ENCODE measurements around the gene KLHL9. TPM values are rescaled to one million over a fixed set of nuclear protein-coding genes. Genes with fewer than 3 reads are reported as not detected.
A peak's percentile ranks its signal among the peaks of the same experiment; 100 is the strongest.
"Not testable (repeated sequence)": the region's sequence is repeated elsewhere in the genome, so short reads cannot be mapped to it uniquely, and the experiment has no call there.

The KLHL9 gene
- 10 to 100 TPM; 46.3 to 62.3 (median 49.8) TPM for polyA plus RNA-seq (ENCODE audit: insufficient read length in 4 of 4)

GRCh38 chr9:21334701-21335632, at the start of gene KLHL9:
Gene KLHL9, minus strand, starts transcription at chr9:21335404. Its CDS starts 545 bp downstream, at chr9:21334859.
- peak; percentile 84 to 88 (median 86) for DNase-seq (ENCODE audit: low read depth in 4 of 4, low spot score in 3 of 4)

DNA sequence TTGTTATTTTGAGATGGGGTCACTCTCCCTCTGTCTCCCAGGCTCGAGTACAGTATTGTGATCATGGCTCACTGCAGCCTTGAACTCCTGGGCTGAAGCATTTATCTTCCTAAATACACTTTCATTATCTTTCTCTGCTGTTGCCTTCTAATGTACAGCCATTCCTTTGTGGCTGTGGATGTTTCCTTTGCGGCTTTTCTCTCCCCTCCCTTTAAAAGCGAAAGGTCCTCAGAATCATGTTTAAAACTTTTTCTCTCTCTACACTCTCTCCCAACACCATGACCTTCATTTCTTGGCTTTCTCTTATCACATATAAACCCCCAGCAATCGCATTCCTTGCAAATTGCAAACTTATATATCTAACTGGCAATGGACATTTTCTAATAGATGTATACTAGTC, 48.4 kb upstream of the KLHL9 start:
- no peak for DNase-seq (ENCODE audit: low read depth in 4 of 4, low spot score in 3 of 4)

DNA sequence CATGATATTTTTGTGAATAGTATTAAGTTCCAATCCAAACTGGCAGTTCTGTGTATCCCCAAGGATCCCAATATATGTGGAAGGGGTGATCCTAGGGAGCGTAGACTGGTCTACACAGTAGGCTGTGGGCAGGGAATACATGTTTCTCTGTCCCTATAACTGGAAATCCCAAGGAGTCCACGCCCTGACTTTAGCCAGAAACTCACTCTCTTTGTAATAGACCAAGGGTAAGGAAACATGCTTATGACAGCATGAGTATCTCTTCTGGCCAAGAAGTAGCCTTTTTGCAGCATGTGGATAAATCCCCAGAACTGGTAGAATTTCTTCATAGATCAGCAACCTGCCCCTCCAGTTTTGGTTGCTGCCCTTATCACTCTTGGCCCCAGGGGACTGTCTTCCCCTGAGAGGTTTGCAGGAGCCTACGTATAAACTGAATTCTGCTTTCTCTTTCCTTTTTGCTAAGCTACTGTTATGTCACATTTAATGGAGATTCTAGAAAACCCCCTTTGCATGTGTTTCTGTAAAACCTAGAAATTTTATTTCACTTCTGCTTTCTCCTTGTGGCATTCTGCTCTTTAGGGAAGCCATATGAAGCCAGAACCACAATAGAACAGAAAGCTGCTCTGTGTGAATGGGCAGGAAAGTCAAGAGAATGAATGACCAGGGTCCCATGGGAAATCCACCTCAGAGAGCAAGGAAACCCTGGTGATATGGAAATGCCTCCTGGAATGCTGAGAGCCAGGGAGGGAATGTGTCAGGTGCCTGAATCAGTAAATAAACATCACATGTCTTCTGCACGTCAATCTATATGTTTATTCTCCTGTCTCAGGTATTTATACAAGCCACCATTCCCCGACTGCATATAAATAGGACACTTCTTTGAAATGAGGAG, 46.5 kb upstream of the KLHL9 start:
- DNase-seq (ENCODE audit: low read depth in 4 of 4, low spot score in 3 of 4): no peak

DNA sequence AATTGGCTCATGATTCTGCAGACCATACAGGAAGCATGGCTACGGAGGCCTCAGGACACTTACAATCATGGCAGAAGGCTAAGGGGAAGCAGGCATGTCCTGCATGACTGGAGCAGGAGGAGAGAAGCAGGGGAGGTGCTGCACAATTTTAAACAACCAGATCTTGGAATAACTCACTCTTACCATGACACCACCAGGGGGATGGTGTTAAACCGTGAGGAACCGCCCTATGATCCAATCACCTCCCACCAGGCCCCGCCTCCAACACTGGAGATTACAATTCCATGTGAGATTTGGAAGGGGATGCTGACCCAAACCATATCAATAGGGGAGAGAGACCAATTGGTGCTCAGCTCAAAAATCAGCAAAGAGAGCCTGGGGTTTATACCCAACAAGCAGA, 36.3 kb upstream of the KLHL9 start:
- not testable (repeated sequence) for DNase-seq (ENCODE audit: low read depth in 4 of 4, low spot score in 3 of 4)

GRCh38 chr9:21367957-21368356, 32.8 kb upstream of the KLHL9 start, which contains the start of gene IFNA13:
Gene IFNA13, minus strand, starts transcription at chr9:21368057. Its CDS starts 47 bp downstream, at chr9:21368010.
- DNase-seq (ENCODE audit: low read depth in 4 of 4, low spot score in 3 of 4): no peak

DNA sequence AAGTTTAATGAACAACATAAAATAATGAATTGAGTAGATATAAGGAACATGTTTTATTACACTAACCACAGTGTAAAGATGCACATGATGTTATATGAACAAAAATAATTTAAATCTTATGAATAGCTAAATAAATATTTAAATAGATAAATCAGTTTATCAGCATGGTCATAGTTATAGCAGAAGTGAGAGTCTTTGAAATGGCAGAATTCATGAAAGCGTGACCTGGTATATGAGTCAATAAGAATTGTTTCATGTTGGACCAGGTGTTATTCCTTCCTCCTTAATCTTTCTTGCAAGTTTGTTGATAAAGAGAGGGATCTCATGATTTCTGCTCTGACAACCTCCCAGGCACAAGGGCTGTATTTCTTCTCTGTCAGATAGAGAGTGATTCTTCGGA, 32.0 kb upstream of the KLHL9 start:
- not testable (repeated sequence) for DNase-seq (ENCODE audit: low read depth in 4 of 4, low spot score in 3 of 4)

DNA sequence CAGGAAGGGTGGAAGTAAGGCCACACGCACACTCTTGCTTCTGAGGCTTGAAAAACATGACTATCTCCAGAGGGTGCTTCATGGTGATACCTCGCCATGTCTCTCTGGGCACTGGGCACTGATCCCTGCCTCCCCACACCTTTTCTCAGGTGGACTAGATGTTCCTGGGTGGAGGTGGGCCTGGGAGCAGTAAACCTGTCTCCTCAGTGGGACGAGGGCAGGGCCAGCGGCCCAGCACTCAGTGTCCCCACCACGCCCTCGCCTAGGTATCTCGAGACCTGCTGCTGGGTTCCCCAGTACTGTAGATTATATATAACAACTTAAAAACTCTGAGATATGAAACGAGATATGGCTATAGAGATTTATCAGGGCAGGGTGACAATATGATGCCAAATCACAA, 27.1 kb upstream of the KLHL9 start:
- DNase-seq (ENCODE audit: low read depth in 4 of 4, low spot score in 3 of 4): no peak

DNA sequence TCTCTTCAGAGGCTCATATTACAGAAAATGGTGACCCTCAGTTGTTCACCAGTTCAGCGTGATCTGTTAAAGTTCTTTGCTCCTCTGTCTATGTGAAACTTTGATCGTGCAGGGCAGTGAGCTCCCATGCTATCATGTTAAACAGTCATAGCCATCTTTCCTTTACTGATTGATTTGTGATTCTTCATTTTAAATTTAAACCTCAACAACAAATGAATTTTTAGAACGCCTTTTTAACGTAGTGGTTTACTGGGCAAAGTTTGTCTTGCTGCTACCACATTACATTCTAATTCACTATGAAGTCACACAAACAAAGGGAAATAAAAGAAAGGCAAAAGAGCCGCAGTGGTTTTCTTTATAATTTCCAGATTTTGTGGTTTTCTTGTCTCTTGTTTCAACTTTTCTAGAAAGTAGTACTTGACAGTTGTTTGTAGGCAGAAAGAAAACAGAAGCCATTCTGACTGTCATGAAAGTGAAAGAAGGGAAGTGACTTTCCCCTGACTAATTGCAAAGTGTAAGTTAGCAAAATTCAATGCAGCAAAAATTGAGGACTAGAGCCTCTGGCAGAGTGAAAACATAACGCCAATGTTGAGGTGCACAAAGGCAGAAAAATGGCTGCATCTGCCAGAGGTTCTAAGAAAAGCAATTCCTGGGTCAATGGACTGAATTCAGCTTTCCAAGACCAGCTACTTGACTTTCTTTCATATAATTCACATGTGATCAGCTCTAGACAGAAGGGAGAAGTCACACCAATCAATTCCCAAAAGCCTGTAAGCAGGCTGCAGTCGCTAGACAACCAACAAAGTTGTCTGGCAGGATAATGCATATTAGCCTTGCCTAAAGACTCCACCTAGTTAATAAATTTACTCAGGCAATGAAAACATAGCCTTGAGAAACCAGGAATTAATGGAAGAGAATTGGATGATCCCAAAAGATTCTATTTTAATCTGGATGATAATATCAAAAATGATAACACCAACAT, 22.6 kb upstream of the KLHL9 start:
- DNase-seq (ENCODE audit: low read depth in 4 of 4, low spot score in 3 of 4): no peak

- DNase-seq (ENCODE audit: low read depth in 4 of 4, low spot score in 3 of 4): no peak
Measured at GRCh38 chr9:21350787-21351186, 15.6 kb upstream of the KLHL9 start, which contains the start of gene IFNA6. Gene IFNA6, minus strand, starts transcription at chr9:21350887. Its CDS starts 0 bp downstream, at chr9:21350887.

GRCh38 chr9:21348430-21348970, 13.3 kb upstream of the KLHL9 start:
- DNase-seq (ENCODE audit: low read depth in 4 of 4, low spot score in 3 of 4): no peak

DNA sequence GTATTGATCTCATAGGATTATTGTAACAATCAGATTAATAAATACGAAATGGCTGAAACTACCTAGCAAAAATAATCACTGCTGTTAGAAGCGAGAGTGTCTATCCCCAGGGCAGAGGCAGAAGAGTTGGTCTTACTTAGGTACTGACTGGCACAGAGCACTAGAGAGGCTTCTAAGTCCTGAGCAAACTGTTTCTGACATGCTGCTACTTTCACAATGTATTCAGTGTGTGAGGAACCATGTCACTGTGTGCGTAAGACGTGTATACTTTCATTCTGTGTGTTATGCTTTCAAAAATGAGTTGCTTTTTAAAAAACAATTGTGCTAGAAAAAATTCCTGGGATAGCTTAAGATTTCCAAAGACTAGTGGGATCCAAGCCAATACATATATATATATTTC, 5.5 kb upstream of the KLHL9 start:
- DNase-seq (ENCODE audit: low read depth in 4 of 4, low spot score in 3 of 4): no peak

GRCh38 chr9:21336457-21336856, 1.3 kb upstream of the KLHL9 start:
- no peak for DNase-seq (ENCODE audit: low read depth in 4 of 4, low spot score in 3 of 4)

GRCh38 chr9:21333226-21333625, 2.0 kb downstream of the KLHL9 start:
- DNase-seq (ENCODE audit: low read depth in 4 of 4, low spot score in 3 of 4): no peak

GRCh38 chr9:21331676-21332402, 3.4 kb downstream of the KLHL9 start:
- no peak for DNase-seq (ENCODE audit: low read depth in 4 of 4, low spot score in 3 of 4)

DNA sequence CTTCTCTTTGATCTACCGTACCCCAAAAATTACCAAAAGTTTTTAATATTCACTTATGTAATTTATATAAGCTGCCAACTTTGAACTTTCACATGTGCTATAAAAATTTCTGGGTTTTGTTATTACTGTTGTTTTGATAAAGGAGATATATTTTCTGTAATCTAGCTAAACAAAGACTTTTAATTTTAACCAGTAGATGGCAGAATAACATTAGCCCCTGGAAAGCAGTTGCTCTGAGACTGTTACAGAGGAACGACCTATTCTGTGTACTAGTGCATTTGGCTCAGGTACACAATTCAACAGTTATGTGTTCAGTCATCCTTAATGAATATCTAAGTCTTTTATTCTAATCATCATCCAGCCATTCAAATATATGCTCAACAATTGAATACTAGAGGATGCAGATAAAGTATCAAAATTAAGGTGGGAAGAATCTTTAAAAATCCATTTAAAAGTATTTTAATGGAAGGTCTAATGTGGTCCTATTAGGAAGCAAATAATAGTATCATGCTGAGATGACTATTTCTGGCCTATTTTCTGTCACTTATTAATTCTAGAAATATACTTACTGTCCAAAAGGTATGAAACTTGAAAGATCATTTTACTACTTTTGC, 8.6 kb downstream of the KLHL9 start:
- no peak for DNase-seq (ENCODE audit: low read depth in 4 of 4, low spot score in 3 of 4)

DNA sequence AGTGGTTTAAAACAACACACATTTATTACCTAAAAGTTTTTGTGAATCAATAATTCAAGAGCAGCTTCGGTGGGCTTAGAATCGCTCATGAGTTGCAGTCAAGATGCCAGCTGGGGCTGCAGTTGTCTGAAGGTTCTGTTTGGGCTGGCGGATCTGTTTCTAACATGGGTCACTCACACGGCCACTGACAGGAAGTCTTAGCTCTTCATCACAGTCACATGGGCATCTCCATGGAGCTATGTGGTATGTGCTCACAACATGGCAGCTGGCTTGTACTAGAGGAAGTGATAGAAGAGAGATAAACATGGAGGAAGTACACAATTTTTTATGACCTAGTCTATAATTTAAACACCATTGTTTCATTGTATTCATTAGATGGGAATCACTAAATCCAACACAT, 11.2 kb downstream of the KLHL9 start:
- DNase-seq (ENCODE audit: low read depth in 4 of 4, low spot score in 3 of 4): no peak

GRCh38 chr9:21322911-21323461, 12.2 kb downstream of the KLHL9 start:
- DNase-seq (ENCODE audit: low read depth in 4 of 4, low spot score in 3 of 4): no peak

- DNase-seq (ENCODE audit: low read depth in 4 of 4, low spot score in 3 of 4): no peak
Measured at GRCh38 chr9:21320465-21320864, 14.7 kb downstream of the KLHL9 start.
